IPS-20b (cell line): Measurements from ENCODE around the gene RGMA.
"Not testable (repeated sequence)": the region's sequence is repeated elsewhere in the genome, so short reads cannot be mapped to it uniquely, and the experiment has no call there.

Source experiments
- H3K27ac ChIP-seq: one replicate; pipeline ENCODE4 v1.5.1; 2013; ENCODE audit warnings: low read length
- H3K27me3 ChIP-seq: 2 replicates; pipeline ENCODE4 v1.6.1; 2013; ENCODE audit warnings: mild to moderate bottlenecking, low read length, inconsistent platforms; ENCODE audit not compliant: insufficient read depth
- H3K36me3 ChIP-seq: 2 replicates; pipeline ENCODE4 v1.6.1; 2013; ENCODE audit warnings: low read depth, mild to moderate bottlenecking, inconsistent platforms, low read length, moderate library complexity; ENCODE audit not compliant: insufficient read depth
- H3K4me1 ChIP-seq: 2 replicates; pipeline ENCODE4 v1.6.1; 2013; ENCODE audit warnings: mild to moderate bottlenecking, control low read depth, inconsistent platforms, low read length, moderate library complexity; ENCODE audit not compliant: insufficient read depth
- H3K4me3 ChIP-seq: 2 replicates; pipeline ENCODE4 v1.5.1; 2013; ENCODE audit warnings: mild to moderate bottlenecking, low read length, inconsistent platforms
- H3K9ac ChIP-seq: 2 replicates; pipeline ENCODE4 v1.6.1; 2013; ENCODE audit warnings: low read depth, mild to moderate bottlenecking, inconsistent platforms, low read length, moderate library complexity
- H3K9me3 ChIP-seq: 2 replicates; pipeline ENCODE4 v1.6.1; 2013; ENCODE audit warnings: mild to moderate bottlenecking, low read depth, low read length, inconsistent platforms; ENCODE audit not compliant: insufficient read depth

RGMA gene

GRCh38 chr15:93046120-93046519 is 42.9 kb downstream of the RGMA start:
- Histone ChIP-seq H3K36me3 (peaks cover 86% of the 10 kb centered on the region), H3K27ac (no peak overlapping the region), H3K27me3 (no peaks in the 10 kb centered on the region), H3K9ac (no peak overlapping the region), H3K4me1 (no peaks in the 10 kb centered on the region), H3K9me3 (0 out of 2 replicates have a peak, but pooled peaks cover 7% of the 10 kb centered on the region), H3K4me3 (no peak overlapping the region)

GRCh38 chr15:93045191-93045785 is 43.7 kb downstream of the RGMA start:
- Histone ChIP-seq H3K4me1 (no peaks in the 10 kb centered on the region), H3K36me3 (peaks cover 78% of the 10 kb centered on the region), H3K4me3 (no peak overlapping the region), H3K9ac (no peak overlapping the region), H3K27ac (no peak overlapping the region), H3K9me3 (0 out of 2 replicates have a peak, but pooled peaks cover 7% of the 10 kb centered on the region), H3K27me3 (no peaks in the 10 kb centered on the region)

- Histone ChIP-seq H3K27me3 (no peaks in the 10 kb centered on the region), H3K27ac (no peak overlapping the region), H3K4me1 (no peaks in the 10 kb centered on the region), H3K4me3 (no peak overlapping the region), H3K36me3 (peaks cover 70% of the 10 kb centered on the region), H3K9ac (no peak overlapping the region), H3K9me3 (0 out of 2 replicates have a peak, but pooled peaks cover 7% of the 10 kb centered on the region)
These were observed 44.5 kb downstream of the RGMA start for GRCh38 chr15:93044301-93045190.

- Histone ChIP-seq H3K4me1 (no peaks in the 10 kb centered on the region), H3K36me3 (peaks cover 63% of the 10 kb centered on the region), H3K9me3 (0 out of 2 replicates have a peak, but pooled peaks cover 7% of the 10 kb centered on the region), H3K27me3 (no peaks in the 10 kb centered on the region), H3K27ac (no peak overlapping the region), H3K4me3 (no peak overlapping the region), H3K9ac (no peak overlapping the region)
These were observed 45.2 kb downstream of the RGMA start for GRCh38 chr15:93043621-93044300.

- Histone ChIP-seq H3K9ac (no peak overlapping the region), H3K27me3 (no peaks in the 10 kb centered on the region), H3K27ac (no peak overlapping the region), H3K4me3 (no peak overlapping the region), H3K36me3 (peaks cover 55% of the 10 kb centered on the region), H3K9me3 (0 out of 2 replicates have a peak, but pooled peaks cover 7% of the 10 kb centered on the region), H3K4me1 (no peaks in the 10 kb centered on the region)
These were observed 46.2 kb downstream of the RGMA start for GRCh38 chr15:93042691-93043378.

GRCh38 chr15:93042211-93042610 is 46.8 kb downstream of the RGMA start:
- Histone ChIP-seq H3K4me1 (no peaks in the 10 kb centered on the region), H3K9ac (no peak overlapping the region), H3K27me3 (no peaks in the 10 kb centered on the region), H3K27ac (no peak overlapping the region), H3K4me3 (no peak overlapping the region), H3K9me3 (0 out of 2 replicates have a peak, but pooled peaks cover 7% of the 10 kb centered on the region), H3K36me3 (peaks cover 49% of the 10 kb centered on the region)

GRCh38 chr15:93041159-93041547 is 47.9 kb downstream of the RGMA start:
- Histone ChIP-seq H3K27me3 (no peaks in the 10 kb centered on the region), H3K4me3 (no peak overlapping the region), H3K9ac (no peak overlapping the region), H3K36me3 (peaks cover 39% of the 10 kb centered on the region), H3K9me3 (0 out of 2 replicates have a peak, but pooled peaks cover 3% of the 10 kb centered on the region), H3K4me1 (no peaks in the 10 kb centered on the region; the same call in 1 of the 2 replicates), H3K27ac (no peak overlapping the region)

- Histone ChIP-seq H3K9ac (no peak overlapping the region), H3K27me3 (no peaks in the 10 kb centered on the region), H3K4me3 (no peak overlapping the region), H3K4me1 (no peaks in the 10 kb centered on the region; the same call in 1 of the 2 replicates), H3K9me3 (no peaks in the 10 kb centered on the region), H3K36me3 (peaks cover 32% of the 10 kb centered on the region), H3K27ac (no peak overlapping the region)
These were observed 48.5 kb downstream of the RGMA start for GRCh38 chr15:93040288-93041158.

- H3K4me3 ChIP-seq, H3K27ac ChIP-seq, H3K9me3 ChIP-seq, H3K9ac ChIP-seq, H3K27me3 ChIP-seq, H3K4me1 ChIP-seq: not testable (repeated sequence)
- H3K36me3 ChIP-seq: peaks cover 24% of the 10 kb centered on the region
These were observed 49.3 kb downstream of the RGMA start for GRCh38 chr15:93039562-93040287.
